D721Med (cell line): Measurements from ENCODE around the gene COL6A3.

ENCODE experiments used
- DNase-seq: peaks from one replicate; pipeline ENCODE4 v3.0.0; 2011; ENCODE audit warnings: low spot score; ENCODE audit not compliant: insufficient read length
- FAIRE-seq: peaks from 2 replicates; lab custom pipeline; 2011; peaks lifted over from hg19 to GRCh38; lab: Jason Lieb, UNC
- CTCF ChIP-seq: IDR thresholded peaks from 2 replicates; pipeline ENCODE4 v1.5.1; 2012; ENCODE audit warnings: mild to moderate bottlenecking, control low read depth; ENCODE audit not compliant: insufficient read depth; ENCODE audit errors: missing control alignments

Gene COL6A3

DNA sequence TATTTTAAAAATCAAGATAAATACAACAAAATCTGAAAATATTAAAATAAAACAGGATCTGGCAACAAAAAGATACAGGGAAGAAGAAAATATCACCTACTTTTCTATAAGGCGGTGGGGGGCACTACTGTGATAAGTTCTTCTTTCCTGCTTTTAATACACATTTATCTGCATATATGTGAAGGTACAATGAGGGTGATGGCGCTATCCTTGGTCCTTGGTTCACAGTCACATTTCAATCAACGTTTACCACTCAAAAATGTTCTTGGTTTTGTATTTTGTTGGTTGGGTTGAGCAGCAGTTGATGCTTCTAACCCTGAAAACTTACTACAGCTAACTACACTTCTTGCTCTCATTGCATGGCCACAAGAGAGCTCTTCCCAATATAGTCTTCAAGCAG is 112.4 kb downstream of the COL6A3 start:
- DNase-seq (no peak), FAIRE-seq (no peak)
- TF ChIP-seq CTCF = no peak

GRCh38 chr2:237300739-237301138 is 113.2 kb downstream of the COL6A3 start:
- FAIRE-seq = no peak
- TF ChIP-seq CTCF = no peak

GRCh38 chr2:237299906-237300305 is 114.1 kb downstream of the COL6A3 start:
- DNase-seq (no peak), FAIRE-seq (no peak)

More at GRCh38 chr2:237300739-237301138, 113.2 kb downstream of the COL6A3 start:
- DNase-seq = no peak

DNA sequence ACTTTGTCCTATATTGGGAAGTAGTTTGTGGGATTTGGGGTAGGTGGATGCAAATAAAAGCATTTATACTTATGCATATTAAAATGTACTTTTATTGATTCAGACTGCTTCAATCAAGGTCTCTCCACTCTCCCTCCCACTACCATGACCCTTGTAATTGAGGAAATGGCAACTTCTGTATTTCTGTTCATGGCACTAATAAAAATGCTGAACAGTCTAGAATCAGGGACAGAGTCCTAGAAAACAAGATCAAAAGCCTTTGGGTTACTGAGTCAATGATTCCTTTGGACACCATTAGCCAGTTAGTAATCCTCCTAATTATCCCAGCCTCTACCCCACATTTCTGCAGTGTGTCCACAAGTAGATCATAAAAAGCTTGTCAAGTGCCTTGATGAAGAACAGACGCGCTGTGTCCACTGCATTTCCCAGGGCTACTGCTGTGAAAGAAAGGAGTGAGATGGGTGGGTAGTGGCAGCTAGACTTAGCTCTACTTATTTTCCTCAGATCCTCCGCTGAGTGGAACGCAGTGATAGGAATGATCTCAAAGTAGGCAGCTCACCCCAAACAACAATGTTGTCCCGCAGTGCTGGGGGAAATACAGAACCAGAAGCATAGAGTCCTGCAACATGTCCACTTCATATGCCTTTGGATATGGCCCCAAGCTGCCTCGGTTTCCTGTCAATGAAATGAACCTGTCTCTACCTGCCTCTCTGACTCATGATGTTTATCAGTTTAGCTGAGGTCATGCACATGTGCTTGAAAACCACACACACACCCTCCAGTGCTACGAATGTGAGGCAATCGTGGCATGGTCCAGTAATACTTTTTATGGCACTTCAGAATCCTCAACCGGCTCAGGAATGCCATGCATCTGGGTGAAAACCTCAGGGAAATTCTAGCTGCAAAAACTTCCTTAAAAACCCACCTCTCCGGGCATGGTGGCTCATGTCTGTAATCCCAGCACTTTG is 115.5 kb downstream of the COL6A3 start:
- DNase-seq (no peak), FAIRE-seq (no peak)

More at GRCh38 chr2:237299906-237300305, 114.1 kb downstream of the COL6A3 start:
- TF ChIP-seq CTCF = no peak

DNA sequence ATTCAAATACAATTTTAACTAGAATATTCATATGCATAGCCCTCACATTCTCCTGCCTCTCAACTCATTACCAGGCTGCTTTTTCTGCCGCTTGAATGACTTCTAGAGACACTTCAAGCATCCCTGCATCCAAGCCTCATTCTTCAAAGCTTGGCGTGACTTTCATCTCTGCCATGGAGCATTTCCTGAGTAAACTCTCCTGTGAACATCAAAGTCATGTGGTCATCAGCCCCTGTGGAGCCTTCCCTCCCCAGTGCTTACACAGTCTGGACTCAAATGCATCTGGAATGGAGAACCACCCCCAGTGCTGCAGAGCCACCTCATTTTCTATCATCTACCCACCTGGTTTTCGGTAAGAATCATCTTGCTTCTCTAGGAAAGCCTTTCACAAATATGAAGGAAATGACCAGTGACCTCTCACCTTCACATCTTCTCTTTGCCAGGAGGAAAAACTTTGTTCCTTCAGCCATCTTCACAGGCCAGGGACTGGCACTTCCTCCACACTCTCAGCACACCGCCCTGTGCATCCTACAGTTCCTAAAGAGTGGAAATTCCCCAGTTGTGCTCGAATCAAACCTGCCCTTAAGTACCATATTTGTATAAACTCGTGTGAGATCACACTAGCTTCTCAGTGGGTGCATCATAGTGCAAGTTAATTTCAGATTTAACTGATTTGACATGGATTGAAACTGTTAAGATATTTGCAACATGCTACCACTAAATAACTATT is 116.4 kb downstream of the COL6A3 start:
- FAIRE-seq (no peak), DNase-seq (no peak)
- no peak for TF ChIP-seq CTCF

More for the DNA sequence above, 115.5 kb downstream of the COL6A3 start:
- no peak for TF ChIP-seq CTCF

DNA sequence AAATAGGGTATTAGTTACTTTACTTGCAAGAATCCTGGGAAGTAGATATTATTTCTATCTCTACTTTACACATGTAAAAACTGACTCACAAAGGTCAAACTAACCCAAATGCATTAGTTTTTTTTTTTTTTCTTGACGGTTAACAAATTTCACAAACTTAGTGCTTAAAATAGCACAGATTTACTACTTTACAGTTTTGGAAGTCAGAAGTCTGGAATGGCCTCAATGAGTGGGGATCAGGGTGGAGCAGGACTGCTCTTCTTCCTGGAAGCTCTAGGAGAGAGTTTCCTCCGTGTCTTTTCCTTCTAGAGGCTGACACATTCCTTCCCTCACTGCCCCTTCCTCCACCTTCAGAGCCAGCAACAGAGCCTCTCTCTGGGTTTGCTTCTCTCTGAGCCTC is 117.2 kb downstream of the COL6A3 start:
- DNase-seq (no peak), FAIRE-seq (no peak)
- TF ChIP-seq CTCF = no peak
